Lower lobe of right lung (tissue), 2 donors: Measurements from ENCODE around the gene GLE1. TPM values are rescaled to one million over a fixed set of nuclear protein-coding genes. Genes with fewer than 3 reads are reported as not detected.

Source experiments
- ATAC-seq, 2 donors: fragments of 200-7000 bp; cut with Tn5 transposase; one replicate each; pipeline ENCODE4 v1.9.1; 2020 to 2022; ENCODE audit warnings: mild to moderate bottlenecking in 2 of 2, moderate library complexity in 2 of 2
- DNase-seq: peaks from one replicate; pipeline ENCODE4 v3.0.0-alpha.2; 2020
- H3K27ac ChIP-seq: fragments of 200-600 bp; one replicate; pipeline ENCODE4 v1.8.0; 2022
- H3K27me3 ChIP-seq: fragments of 200-600 bp; one replicate; pipeline ENCODE4 v1.8.0; 2022; ENCODE audit warnings: low read depth
- H3K36me3 ChIP-seq: fragments of 200-600 bp; one replicate; pipeline ENCODE4 v1.8.0; 2022; ENCODE audit warnings: mild to moderate bottlenecking
- H3K4me1 ChIP-seq: fragments of 200-600 bp; one replicate; pipeline ENCODE4 v1.8.0; 2022
- H3K4me3 ChIP-seq: fragments of 200-600 bp; one replicate; pipeline ENCODE4 v1.8.0; 2022; ENCODE audit warnings: mild to moderate bottlenecking
- H3K9me3 ChIP-seq: fragments of 200-600 bp; one replicate; pipeline ENCODE4 v1.8.0; 2022
- intact Hi-C: fragments of 100-400 bp; cut with DNase I; formaldehyde crosslinking; loops from one replicate; pipeline ENCODE4 v1.11.0; 2022
- total RNA-seq: library from RNA; stranded (reverse); fragmentation: NEBNext Ultra II Directional; extraction: Animal tissue kit (Norgen Biotek cat#: 25700); gene quantifications from one replicate; pipeline ENCODE4 v1.2.1, GENCODE V29; 2021
- TF ChIP-seq, protein P1 (sequence below): fragments of 200-600 bp; IDR thresholded peaks from one replicate; pipeline ENCODE4 v1.8.0; 2022; ENCODE audit warnings: antibody characterized with exemption, mild to moderate bottlenecking
- donor health status: DM: no; HTN: yes; CAD: no; lungs with severe emphysema.

The GLE1 gene
- total RNA-seq, 1 donor from 2014 or later: 24.5 TPM

DNA sequence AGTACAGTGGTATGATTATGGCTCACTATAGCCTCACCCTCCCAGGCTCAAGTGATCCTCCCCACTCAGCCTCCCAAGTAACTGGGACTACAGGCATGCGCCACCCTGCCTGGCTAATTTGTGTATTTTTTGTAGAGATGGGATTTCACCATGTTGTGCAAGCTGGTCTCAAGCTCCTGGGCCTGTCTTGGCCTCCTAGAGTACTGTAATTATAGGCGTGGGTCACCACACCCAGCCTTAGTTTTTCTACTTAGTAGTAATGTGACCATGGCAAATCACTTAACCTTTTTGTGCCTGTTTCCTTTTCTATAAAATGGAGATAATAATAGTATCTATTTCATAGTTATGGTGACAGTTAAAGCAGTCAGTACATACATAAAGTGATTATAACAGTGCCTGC lies 22.2 kb downstream of the GLE1 start:
- Histone ChIP-seq H3K4me3 (no peak overlapping the region), H3K27me3 (no peaks in the 10 kb centered on the region), H3K9me3 (no peaks in the 10 kb centered on the region), H3K4me1 (no peaks in the 10 kb centered on the region), H3K27ac (no peak overlapping the region), H3K36me3 (peaks cover 99% of the 10 kb centered on the region)
- intact Hi-C loops: no loop called here
- no peak for ATAC-seq
- TF ChIP-seq, protein P1, sequence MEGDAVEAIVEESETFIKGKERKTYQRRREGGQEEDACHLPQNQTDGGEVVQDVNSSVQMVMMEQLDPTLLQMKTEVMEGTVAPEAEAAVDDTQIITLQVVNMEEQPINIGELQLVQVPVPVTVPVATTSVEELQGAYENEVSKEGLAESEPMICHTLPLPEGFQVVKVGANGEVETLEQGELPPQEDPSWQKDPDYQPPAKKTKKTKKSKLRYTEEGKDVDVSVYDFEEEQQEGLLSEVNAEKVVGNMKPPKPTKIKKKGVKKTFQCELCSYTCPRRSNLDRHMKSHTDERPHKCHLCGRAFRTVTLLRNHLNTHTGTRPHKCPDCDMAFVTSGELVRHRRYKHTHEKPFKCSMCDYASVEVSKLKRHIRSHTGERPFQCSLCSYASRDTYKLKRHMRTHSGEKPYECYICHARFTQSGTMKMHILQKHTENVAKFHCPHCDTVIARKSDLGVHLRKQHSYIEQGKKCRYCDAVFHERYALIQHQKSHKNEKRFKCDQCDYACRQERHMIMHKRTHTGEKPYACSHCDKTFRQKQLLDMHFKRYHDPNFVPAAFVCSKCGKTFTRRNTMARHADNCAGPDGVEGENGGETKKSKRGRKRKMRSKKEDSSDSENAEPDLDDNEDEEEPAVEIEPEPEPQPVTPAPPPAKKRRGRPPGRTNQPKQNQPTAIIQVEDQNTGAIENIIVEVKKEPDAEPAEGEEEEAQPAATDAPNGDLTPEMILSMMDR: no peak
- no peak for DNase-seq

DNA sequence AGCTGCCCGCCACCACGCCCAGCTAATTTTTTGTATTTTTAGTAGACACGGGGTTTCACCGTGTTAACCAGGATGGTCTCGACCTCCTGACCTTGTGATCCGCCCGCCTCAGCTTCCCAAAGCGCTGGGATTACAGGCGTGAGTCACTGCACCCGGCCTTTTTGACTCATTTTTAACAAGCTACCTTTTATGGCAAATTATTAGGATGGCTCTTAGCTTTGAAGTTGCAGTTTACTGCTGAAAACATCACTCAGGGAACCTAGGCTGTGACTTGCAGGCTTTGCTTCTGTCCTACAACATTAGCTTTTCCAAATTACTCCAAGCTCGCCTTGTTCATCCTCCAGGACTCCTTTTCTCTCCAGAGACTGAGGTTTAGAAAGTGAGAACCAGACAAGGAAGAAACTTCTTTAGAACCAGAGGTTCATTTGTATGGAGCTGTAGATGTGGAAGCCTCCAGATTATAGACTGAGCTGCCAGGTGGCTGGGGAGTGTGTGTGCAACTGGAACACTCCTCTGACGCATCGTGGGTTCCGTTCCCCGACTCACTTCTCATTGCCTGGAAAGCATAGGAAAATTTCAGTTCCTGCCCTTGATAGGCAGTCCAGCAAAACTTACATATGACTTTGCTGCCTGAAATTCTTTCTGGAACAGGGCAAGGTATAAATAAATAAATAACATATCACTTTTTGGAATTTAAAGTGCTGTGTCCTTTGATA lies 24.1 kb downstream of the GLE1 start:
- no peak for ATAC-seq
- H3K27me3 ChIP-seq: no peaks in the 10 kb centered on the region
- intact Hi-C loops: no loop called here
- H3K27ac ChIP-seq: no peak overlapping the region
- H3K36me3 ChIP-seq: peaks cover 98% of the 10 kb centered on the region
- DNase-seq: no peak
- H3K4me3 ChIP-seq: no peak overlapping the region
- H3K4me1 ChIP-seq: no peaks in the 10 kb centered on the region
- TF ChIP-seq, protein P1: no peak
- no peaks in the 10 kb centered on the region for H3K9me3 ChIP-seq

DNA sequence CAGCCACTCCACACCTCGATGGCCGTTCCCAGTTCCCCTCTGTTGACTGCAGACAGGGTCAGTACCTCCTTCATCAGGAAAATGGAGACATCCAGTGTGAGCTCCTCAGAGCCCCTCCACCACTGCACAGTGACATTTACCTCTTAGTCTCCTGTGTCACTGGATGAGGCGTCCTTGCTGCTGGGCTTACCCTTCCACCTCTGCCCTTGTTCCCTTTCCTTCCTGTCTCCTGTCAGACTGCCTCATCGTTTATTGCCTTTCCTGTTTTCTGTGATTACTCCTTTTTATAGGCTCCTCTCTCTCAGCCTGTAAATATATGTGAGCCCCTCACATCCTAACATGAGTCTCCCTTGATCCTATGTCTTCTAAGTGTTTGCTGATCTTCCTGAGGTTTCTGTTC lies 24.7 kb downstream of the GLE1 start:
- ATAC-seq (no peak), DNase-seq (no peak)
- no peaks in the 10 kb centered on the region for H3K27me3 ChIP-seq
- H3K4me1 ChIP-seq: no peaks in the 10 kb centered on the region
- intact Hi-C loops: no loop called here
- TF ChIP-seq, protein P1: no peak
- peaks cover 98% of the 10 kb centered on the region for H3K36me3 ChIP-seq
- no peak overlapping the region for H3K27ac ChIP-seq
- no peak overlapping the region for H3K4me3 ChIP-seq
- H3K9me3 ChIP-seq: no peaks in the 10 kb centered on the region

DNA sequence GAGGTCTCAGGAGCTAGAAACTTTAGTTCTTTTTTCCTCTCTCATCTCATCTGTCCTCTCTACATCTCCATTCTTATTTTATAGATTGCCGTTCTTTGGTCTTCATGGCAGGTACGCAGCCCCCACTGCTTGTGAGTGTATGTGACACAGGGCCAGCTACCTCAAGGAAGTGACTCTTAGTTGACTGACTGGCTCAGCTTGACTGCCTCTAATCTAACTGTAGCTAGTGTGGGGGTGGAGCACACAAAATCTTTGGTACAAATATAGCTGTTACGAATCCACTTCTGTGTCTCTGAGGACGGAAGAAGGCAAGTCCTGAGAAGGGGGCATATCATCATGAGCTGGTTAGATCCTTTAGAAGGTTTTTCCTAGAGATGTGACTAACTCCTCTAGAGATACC lies 28.1 kb downstream of the GLE1 start:
- H3K9me3 ChIP-seq: no peaks in the 10 kb centered on the region
- ATAC-seq (no peak), DNase-seq (no peak)
- intact Hi-C loops: no loop called here
- peaks cover 98% of the 10 kb centered on the region for H3K36me3 ChIP-seq
- TF ChIP-seq, protein P1: no peak
- no peaks in the 10 kb centered on the region for H3K27me3 ChIP-seq
- no peak overlapping the region for H3K4me3 ChIP-seq
- H3K4me1 ChIP-seq: no peaks in the 10 kb centered on the region
- no peak overlapping the region for H3K27ac ChIP-seq

DNA sequence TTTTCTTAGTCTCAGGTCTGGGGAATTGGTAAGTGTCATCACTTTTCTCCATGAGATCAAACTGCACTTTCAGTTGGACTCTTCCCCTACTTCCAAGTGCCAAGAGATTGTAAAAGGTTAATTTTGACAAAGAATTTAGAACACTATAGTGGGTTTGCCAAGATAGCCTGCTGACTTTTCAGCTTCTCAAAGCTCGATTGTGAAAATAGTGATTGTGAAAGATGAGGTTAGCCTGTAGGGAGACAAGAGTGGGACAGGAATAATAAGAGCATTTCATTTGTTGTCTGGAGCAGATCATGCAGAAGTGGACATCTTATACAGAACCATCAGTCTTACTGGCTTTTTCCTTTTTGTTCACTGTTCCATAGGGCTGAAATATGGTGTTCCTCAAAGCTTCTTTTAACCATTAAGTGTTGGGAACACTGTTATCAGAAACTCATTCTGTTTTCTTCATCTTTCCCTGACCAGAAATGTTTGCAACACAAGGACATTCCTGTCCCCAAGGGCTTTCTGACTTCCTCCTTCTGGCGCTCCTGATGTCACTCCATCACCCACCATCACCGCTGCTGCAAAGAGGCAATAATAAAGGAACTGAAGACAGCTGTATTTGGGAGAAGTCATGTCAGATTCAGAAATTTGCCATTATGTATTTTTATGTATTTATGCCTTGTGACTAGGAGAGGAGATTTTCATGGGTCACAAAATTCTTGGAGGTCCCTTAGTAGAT lies 36.3 kb downstream of the GLE1 start:
- DNase-seq (no peak), ATAC-seq (peak in 1 of 2 donors; percentile 29)
- intact Hi-C loops: no loop called here
- Histone ChIP-seq H3K27me3 (no peaks in the 10 kb centered on the region), H3K9me3 (no peaks in the 10 kb centered on the region), H3K27ac (no peak overlapping the region), H3K36me3 (peaks cover 79% of the 10 kb centered on the region), H3K4me3 (no peak overlapping the region), H3K4me1 (no peaks in the 10 kb centered on the region)
- TF ChIP-seq, protein P1: no peak
